GM18511 (cell line): ENCODE measurements around the gene PHF11.
"Not testable (repeated sequence)": the region's sequence is repeated elsewhere in the genome, so short reads cannot be mapped to it uniquely, and the experiment has no call there.

ENCODE experiments used
- ATAC-seq: cut with Tn5 transposase; IDR thresholded peaks from one replicate; pipeline ENCODE4 v1.9.1; 2021; ENCODE audit warnings: mild to moderate bottlenecking, moderate library complexity; ENCODE audit not compliant: unreplicated experiment

Gene PHF11

GRCh38 chr13:49543656-49544055 is 47.9 kb downstream of the PHF11 start:
- no peak for ATAC-seq

- ATAC-seq = no peak
Observed at GRCh38 chr13:49545661-49546060, 49.9 kb downstream of the PHF11 start.

GRCh38 chr13:49546561-49546960 is 50.8 kb downstream of the PHF11 start:
- ATAC-seq = no peak

GRCh38 chr13:49549289-49549688 is 53.5 kb downstream of the PHF11 start:
- ATAC-seq = no peak

- ATAC-seq = no peak
Observed at GRCh38 chr13:49550942-49551644, 55.3 kb downstream of the PHF11 start.

GRCh38 chr13:49553888-49554287 is 58.1 kb downstream of the PHF11 start:
- no peak for ATAC-seq

- ATAC-seq = no peak
Observed at GRCh38 chr13:49554387-49554786, 58.6 kb downstream of the PHF11 start.

GRCh38 chr13:49559006-49559405 is 63.3 kb downstream of the PHF11 start:
- ATAC-seq = no peak

GRCh38 chr13:49560270-49561061 is 64.7 kb downstream of the PHF11 start:
- no peak for ATAC-seq

- no peak for ATAC-seq
Observed at GRCh38 chr13:49561062-49561410, 65.3 kb downstream of the PHF11 start.

- no peak for ATAC-seq
Observed at GRCh38 chr13:49563516-49563915, 67.8 kb downstream of the PHF11 start.

GRCh38 chr13:49565461-49565860 is 69.7 kb downstream of the PHF11 start:
- not testable (repeated sequence) for ATAC-seq

- no peak for ATAC-seq
Observed at GRCh38 chr13:49566461-49566860, 70.7 kb downstream of the PHF11 start.

GRCh38 chr13:49567491-49567890 is 71.7 kb downstream of the PHF11 start:
- no peak for ATAC-seq

GRCh38 chr13:49569993-49570689 is 74.4 kb downstream of the PHF11 start:
- no peak for ATAC-seq

- ATAC-seq = peak; percentile 61
Observed at GRCh38 chr13:49571299-49572240, 75.8 kb downstream of the PHF11 start.
